GM18499 (cell line): ENCODE results near the gene EIF4E1B.

ENCODE experiments used
- ATAC-seq: cut with Tn5 transposase; IDR thresholded peaks from one replicate; pipeline ENCODE4 v1.9.1; 2021; ENCODE audit warnings: moderate number of reproducible peaks; ENCODE audit not compliant: insufficient read depth, unreplicated experiment

The EIF4E1B gene

GRCh38 chr5:176603091-176603490 lies 27.4 kb upstream of the EIF4E1B start:
- no peak for ATAC-seq

- ATAC-seq = no peak
Measured at GRCh38 chr5:176606032-176606431, 24.4 kb upstream of the EIF4E1B start.

- ATAC-seq = no peak
Measured at GRCh38 chr5:176606875-176607274, 23.6 kb upstream of the EIF4E1B start.

GRCh38 chr5:176608142-176608705 lies 22.3 kb upstream of the EIF4E1B start:
- no peak for ATAC-seq

GRCh38 chr5:176608937-176609723 lies 21.3 kb upstream of the EIF4E1B start:
- ATAC-seq = no peak

- no peak for ATAC-seq
Measured at GRCh38 chr5:176609724-176610434, 20.6 kb upstream of the EIF4E1B start, which contains the start of gene GPRIN1. TSS of gene GPRIN1 (minus strand) at chr5:176610156. CDS start at chr5:176599834, 10,322 bp downstream.

- no peak for ATAC-seq
Measured at GRCh38 chr5:176610435-176610773, 20.1 kb upstream of the EIF4E1B start.

GRCh38 chr5:176611435-176611834 lies 19.0 kb upstream of the EIF4E1B start:
- no peak for ATAC-seq

- ATAC-seq = no peak
Measured at GRCh38 chr5:176612008-176612407, 18.5 kb upstream of the EIF4E1B start.

GRCh38 chr5:176612855-176613254 lies 17.6 kb upstream of the EIF4E1B start:
- no peak for ATAC-seq

- no peak for ATAC-seq
Measured at GRCh38 chr5:176614805-176615478, 15.5 kb upstream of the EIF4E1B start.

- no peak for ATAC-seq
Measured at GRCh38 chr5:176616511-176616910, 14.0 kb upstream of the EIF4E1B start.

- ATAC-seq = no peak
Measured at GRCh38 chr5:176618783-176619182, 11.7 kb upstream of the EIF4E1B start.

GRCh38 chr5:176619203-176619568 lies 11.3 kb upstream of the EIF4E1B start:
- ATAC-seq = peak; percentile 49

- ATAC-seq = no peak
Measured at GRCh38 chr5:176619569-176620332, 10.7 kb upstream of the EIF4E1B start.

GRCh38 chr5:176620333-176620981 lies 10.0 kb upstream of the EIF4E1B start:
- ATAC-seq = no peak

GRCh38 chr5:176621661-176622079 lies 8.8 kb upstream of the EIF4E1B start:
- no peak for ATAC-seq

GRCh38 chr5:176624142-176624541 lies 6.3 kb upstream of the EIF4E1B start:
- ATAC-seq = no peak

- ATAC-seq = no peak
Measured at GRCh38 chr5:176624938-176625337, 5.5 kb upstream of the EIF4E1B start.

- no peak for ATAC-seq
Measured at GRCh38 chr5:176625512-176625911, 5.0 kb upstream of the EIF4E1B start.
